GM18861 (cell line): Measurements from ENCODE around the gene CCSER1.
"Not testable (repeated sequence)": the region's sequence is repeated elsewhere in the genome, so short reads cannot be mapped to it uniquely, and the experiment has no call there.

Experiments used
- ATAC-seq: cut with Tn5 transposase; IDR thresholded peaks from one replicate; pipeline ENCODE4 v1.9.1; 2021; ENCODE audit not compliant: unreplicated experiment

Gene CCSER1

DNA sequence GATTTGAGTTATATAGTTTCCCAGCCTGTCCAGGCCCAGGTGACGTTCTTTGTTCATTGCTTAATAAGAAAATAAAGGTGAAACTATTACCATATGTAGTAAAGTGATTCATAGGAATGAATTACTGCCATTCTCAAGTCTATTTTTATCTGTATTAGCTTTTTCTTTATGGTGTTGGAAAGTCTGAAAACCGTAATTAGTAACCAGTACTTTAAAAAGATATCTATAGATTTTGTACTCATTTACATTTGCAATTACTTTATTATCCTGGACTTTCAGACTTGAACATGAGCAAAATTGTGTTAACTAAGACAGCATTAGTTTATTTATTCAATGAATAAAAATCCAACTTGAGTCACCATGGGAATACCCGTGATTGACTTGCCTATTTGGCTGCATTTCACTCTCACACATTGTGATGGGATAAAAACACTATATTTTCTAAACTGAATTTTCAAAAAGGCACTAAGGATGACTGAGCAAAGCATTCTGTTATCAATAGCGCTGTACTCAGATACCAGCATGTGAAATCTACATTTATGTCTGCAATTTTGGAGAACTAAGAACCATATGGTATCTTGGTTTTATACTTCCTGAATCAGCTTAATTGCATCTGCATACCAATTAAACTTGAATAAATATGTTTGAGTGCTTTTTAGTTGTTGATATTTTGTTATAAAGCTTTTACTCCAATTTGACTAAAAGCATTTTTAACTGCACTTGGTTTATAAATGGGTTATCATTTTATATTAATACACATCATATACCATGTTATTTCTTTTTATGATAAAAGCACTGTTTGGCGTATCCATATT, 154.6 kb downstream of the CCSER1 start:
- ATAC-seq = no peak

DNA sequence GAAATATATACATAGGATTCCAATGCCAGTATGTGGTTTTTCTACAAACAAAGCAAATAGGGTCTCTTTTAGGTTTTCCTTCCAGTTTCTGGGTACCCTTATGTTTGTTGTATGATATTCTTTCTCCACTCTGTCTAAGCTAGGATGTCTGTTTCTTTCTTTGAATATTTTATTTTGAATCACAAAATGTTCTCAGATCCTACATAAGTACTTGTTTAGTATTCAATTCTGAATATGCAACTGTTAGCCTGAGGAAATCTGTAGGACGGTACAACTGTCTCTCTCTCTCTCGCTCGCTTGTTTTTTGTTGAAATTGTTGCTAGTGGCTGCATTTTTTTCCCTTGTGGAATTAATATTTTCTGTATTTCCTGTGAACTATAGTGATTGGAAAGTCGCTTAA, 163.2 kb downstream of the CCSER1 start:
- no peak for ATAC-seq

DNA sequence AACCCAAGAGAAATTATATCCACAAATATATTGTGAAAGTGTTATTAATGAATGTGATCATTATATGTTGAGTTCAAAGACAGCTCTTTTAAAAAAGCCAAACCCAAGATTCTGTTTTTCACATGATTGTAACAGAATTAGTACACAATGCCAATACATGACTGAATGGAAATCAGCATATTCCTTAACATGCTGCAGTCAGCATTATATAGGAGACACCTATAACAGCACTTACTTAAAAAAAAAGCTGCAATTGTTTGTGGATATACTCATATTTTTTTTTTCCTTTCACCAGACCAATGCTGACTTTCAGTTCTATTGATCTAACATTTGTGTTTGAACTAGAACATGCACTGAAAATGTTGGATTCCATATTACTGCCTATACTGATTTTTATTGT, 165.2 kb downstream of the CCSER1 start:
- ATAC-seq = no peak

DNA sequence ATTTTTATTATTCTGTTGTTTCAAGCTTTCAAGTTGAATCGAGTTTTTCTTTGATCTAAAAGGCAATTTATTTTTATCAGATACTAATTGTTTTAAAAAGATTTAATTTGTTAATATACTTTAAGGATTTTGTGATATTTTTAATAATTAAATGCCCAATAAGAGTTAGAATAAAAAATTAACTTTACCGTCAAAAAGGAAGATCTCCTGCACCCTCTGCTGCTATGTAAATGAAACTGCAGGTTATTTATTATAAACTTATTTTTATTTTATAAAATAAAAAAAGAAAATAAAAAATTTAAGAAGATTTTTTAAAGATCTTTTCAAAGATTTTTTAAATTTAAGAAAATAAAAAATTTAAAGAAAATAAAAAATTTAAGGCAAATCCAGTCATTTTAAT, 166.1 kb downstream of the CCSER1 start:
- no peak for ATAC-seq

DNA sequence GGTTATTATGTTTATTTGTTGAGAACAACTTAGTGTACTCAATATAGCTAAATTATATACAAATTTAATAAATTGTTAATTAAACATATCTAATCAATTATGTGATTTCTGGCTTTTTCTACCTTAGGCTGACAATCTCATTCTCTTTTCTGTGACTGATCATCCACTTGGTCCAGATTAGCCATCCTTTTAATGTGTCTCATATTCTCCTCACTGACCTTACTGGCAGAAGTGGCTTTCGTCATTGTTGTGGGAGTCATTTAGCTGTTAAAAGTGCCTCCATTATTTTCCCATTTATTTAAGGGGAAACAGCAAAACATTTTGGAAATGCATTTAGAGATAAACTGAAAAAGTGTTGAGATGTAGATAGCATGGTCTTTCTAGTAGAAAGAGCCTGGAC, 172.2 kb downstream of the CCSER1 start:
- no peak for ATAC-seq

DNA sequence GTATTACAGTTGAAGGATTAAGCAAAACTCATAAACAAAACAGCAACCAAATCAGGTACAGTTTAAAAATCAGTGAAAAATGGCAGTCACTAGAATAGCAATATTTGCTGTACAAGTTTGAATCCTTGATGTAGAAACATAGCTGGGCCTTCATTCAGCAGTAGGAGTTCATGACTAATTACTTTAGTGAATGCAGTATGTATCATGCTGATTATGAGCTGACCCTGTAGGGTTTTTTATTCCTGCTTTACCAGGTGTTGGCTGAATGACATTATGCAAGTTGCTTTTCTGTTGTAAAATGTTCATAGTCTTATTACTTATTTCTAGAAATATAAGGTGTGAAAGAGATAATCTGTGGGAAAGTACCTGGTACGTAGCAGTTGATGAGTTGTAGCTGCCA, 179.6 kb downstream of the CCSER1 start:
- no peak for ATAC-seq

DNA sequence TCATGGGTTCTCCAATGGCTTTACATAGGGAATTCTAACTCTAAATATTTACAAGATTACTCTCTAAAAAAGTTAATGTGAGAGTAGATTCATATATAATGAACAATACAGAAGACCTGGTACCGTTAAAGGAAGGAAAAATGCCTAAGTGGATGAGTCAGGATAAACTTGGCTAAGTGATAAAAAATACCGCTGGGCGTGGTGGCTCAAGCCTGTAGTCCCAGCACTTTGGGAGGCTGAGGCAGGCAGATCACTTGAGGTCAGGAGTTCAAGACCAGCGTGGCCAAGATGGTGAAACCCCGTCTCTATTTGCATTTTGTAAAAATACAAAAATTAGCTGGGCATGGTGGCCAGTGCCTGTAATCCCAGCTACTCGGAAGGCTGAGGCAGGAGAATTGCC, 189.9 kb downstream of the CCSER1 start:
- ATAC-seq = not testable (repeated sequence)

DNA sequence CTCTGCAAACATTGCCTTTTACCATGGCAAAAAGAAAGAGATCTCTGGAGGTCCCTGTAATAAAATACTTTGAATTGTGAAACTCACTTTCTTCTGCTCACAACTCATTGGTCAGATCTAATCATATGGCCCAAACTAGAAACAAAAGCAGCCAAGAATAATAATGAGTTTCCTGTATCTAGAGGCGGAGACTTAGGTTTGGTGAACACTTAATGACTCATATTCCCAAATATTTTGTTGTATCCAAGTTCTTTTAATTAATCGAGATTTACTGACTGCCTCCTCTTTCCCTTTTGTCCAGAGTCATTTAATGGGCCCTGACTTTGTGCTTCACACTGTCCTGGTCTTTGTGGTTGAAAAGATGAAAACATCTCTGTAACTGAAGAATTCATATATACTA, 190.6 kb downstream of the CCSER1 start:
- ATAC-seq = no peak

DNA sequence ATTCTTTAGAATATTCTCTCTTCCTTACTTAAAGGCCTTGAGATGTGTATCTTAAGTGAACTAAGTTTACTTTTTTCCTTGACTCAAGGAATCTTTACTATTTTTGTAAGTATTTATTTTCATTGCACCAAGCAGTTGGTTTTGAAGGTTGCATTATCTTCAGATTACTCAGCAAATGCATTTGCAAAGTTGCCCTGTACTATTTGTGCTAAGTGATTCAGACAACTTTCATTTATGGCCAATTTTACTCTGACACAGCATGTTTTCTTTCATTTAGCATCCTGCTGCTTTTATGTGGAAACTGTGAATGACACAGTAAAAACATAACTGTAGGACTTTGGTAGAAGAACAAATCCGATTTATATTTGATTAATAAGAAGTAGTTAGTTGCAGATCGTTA, 191.0 kb downstream of the CCSER1 start:
- no peak for ATAC-seq

DNA sequence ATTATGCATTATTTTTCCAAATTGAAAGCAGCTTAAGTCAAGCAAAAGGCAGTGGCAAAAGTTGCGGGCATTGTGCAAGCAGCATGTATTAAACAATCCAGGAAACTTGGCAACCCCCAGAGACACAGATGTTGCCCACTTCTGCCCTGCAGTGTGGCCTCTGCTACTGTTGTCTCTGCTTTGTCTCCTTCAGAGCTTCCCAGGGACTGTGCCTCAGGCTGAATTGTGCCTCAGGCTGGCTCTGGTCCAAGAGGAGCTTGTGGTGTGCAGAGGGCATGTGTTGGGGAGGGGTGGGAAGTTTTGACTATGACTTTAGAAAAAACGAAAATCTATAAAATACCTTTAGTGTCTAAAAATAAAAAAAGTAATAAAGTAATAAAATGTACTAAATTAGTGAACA, 201.4 kb downstream of the CCSER1 start:
- ATAC-seq = no peak

DNA sequence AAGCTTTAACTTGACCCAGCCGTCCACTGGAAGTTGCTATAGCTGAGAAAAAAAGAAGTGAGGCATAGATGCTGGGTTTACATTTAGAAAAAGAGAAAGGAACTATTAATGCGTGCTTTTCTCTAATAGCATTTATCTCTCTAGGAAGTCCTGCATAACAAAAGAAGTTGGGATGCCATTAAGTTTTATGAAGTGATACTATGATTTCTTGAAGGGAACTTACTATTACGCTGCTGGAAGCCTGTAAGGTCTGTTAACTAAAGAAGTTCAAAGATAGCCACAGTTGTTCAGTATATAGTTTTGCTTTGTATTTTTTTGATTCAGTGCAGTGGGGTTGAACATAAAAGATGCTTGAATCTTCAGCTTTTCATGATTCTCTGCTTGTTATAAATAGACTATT, 203.4 kb downstream of the CCSER1 start:
- ATAC-seq = no peak

DNA sequence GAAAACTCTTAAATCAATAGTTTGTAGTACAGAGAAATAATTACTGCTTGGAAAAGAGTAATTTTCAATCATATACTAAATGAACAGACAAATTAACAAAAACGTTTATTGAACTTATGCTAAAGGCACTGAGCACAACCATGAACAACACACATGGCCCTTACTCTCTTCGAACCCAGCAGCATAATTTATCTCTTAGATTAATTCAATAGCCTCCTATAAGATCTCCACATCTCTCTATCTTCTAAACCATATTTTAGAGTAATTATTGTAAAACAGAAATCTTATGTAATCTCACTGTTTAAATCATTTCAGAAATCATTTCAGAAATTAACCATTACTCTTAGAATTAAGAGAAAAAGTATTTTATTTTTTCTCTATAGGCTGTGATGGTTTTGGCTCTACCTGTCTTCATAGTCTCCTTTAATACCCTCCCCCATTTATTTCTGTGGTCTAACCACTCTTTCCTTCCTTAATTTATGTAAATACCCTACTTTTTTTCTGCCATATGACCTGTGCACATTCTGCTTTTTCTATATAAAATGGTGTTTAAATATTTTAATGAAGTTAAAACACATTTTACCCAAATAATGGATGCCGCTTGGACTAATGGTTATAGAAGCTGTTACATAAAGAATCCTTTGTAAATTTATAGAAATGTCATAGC, 218.5 kb downstream of the CCSER1 start:
- no peak for ATAC-seq

DNA sequence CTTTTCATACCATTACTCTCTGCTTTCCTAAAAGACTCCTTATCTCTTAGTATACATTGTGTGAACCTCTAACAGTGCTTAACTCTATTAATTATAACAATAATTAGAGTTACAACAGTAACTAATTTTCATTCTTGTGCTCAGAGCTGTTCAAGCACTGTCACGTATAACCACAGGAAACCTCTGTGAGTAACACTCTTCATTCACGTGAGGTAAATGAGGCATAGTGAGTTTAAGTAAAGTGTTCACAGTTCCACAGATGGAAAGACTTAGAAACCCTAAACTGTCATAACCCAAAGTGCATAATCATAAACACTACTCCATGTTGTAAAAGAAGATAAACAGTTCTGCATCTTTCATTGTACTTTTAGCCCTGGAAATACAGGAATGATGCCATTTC, 222.4 kb downstream of the CCSER1 start:
- ATAC-seq = no peak

DNA sequence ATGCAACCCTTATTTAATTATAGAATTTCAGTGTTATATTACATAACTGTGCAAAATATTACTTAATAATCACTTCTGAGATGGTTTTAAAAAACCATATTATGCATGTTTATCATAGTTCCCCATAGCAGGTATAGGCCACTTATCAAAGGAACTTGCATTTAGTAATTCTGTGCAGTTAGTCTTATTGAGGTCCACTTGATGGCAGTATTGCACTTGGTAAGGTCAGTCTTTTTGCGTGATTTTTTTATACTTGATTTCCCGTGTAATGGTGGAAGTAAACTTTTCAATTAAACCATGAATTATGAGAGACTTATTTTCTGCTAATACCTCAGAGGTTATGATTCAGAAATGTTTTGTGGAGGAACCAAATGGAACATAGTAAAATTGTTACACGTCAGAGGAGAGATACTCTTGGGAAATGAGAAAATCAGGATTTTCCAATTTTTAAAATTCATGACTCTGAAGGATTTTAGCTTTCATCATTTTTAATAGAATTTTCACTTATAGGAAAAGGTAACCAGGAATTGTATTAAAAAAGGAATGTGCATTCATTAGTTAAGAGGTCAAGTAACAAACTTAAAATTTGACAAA, 230.0 kb downstream of the CCSER1 start:
- ATAC-seq = no peak

DNA sequence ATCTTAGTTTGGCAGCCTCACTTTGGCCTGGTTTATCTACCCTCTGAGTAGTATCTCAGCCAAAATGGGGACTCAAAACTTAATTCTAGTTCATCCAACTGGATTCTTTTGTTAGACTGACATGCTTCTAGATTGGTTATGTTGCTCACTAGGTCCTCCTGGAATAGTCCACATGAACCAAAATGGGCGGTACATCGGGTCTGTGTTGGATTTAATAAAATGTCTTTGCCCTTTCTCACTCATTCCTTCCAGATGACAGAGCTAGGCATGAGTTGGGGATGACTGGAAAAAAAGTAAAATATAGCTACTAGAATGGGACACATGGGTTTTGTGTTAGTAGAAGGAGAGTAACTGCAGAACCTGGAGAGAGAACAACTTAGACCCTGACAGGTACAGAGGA, 247.9 kb downstream of the CCSER1 start:
- ATAC-seq = no peak

DNA sequence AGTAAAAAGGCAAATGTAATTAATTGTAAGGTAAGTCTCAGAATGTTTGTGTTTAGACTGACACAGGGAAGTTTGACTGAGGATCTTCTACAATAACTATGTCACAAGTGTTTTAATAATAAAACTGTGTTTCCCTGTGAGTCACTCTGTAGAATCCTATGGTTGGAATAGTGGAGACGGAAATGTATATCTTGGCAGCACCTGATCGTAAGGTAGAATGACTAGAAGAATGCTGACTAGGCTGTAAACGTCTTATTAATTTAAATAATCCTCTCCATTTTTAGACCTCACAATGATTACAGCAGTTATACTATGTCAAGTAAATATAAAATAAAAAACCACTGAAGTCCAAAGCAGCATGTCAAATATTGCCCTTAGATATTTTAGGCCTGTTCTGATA, 266.0 kb downstream of the CCSER1 start:
- no peak for ATAC-seq

DNA sequence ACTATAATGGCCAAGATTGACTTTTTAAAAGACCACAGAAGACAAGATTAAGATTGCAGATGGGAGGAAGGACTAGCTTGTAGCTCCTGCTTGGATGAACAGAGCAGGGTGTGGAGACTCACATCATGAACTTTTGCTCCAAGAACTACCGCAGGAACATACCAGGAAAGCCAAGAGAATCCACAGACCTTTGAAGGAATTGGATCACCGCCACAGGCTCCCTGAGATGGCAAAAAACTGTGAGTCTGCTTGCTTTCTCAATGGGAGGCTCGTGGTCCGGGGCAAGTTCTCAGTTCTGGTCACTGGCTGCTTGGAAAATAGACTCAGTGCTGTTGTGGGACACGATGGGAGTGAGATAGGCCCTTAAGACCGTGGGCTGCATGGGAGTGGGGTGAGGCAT, 276.6 kb downstream of the CCSER1 start:
- no peak for ATAC-seq

DNA sequence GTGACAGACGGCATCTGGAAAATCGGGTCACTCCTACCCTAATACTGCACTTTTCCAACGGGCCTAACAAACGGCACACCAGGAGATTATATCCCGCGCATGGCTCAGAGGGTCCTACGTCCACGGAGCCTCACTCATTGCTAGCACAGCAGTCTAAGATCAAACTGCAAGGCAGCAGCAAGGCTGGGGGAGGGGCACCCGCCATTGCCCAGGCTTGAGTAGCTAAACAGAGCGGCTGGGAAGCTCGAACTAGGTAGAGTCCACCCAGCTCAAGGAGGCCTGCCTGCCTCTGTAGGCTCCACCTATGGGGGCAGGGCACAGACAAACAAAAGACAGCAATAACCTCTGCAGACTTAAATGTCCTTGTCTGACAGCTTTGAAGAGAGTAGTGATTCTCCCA, 280.7 kb downstream of the CCSER1 start:
- ATAC-seq = not testable (repeated sequence)

DNA sequence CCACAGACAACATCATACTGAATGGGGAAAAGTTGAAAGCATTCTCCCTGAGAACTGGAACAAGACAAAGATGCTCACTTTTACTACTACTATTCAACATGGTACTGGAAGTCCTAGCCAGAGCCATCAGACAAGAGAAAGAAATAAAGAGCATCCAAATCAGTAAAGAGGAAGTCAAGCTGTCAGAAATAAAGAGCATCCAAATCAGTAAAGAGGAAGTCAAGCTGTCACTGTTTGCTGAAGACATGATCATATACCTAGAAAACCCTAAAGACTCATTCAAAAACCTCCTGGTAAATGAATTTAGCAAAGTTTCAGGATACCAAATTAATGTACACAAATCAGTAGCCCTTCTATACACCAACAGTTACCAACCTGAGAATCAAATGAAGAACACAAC, 285.6 kb downstream of the CCSER1 start:
- ATAC-seq = not testable (repeated sequence)

DNA sequence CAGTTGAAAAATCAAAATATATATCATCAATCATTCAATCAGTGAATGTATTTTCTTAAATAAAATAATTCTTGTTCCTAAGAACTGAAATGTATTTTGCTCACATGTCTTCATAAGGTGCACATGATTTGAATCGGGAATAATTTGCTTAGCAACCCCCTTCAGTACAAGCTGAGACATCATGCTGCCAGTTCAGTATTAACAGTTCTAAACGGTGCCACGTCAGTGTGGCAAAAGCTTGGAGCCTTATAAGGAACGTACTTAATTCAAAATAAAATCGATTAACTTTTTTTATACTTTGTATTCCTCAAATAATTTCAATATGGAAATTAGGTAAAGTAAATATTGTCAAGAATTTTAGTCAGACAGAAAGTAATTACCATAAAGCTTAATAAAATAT, 287.9 kb downstream of the CCSER1 start:
- ATAC-seq = no peak

DNA sequence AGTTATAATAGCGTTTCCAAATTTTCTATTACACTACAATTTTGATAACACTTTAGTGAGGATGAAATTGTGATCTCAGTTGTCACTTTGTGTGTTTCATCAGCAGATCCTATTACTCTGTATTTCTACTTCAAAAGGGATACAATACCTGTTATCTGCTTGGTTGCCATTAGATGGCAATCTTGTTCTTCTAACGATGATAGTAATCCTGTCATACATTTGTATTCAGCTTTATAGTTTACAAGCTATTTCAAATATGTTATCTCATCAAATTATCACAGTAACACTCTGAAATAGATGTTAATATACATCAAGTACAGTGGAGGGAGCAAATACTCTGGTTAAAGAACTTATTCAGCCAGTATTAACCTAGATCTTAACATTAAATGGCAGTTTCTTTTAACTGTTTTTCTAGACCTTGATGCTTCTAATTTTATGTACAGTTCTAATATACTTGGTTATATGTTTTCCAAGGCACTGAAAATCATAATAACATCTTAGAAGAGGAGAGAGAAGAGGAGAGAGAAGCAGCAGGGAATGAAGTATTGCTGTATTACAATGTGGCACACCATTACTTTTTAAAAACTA, 292.0 kb downstream of the CCSER1 start:
- ATAC-seq = peak; percentile 96

DNA sequence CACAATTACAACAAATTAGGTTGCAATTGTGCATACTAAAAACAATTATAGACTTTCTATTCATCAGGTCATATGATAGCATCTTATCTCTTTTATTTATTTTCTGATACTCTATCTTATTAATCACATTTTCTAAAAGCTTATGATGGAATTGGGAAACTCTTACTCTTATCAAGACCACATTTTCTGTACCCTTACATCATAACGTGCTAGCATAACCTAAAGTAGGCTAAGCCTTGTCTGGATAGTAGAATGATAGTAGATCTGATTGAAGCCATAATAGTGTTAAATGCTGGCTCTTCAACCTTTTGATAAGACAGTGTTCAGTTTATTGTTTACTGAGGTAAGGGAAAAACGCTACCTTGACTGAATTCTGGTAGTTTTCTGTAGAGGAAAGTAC, 294.0 kb downstream of the CCSER1 start:
- ATAC-seq = no peak
